Right atrium auricular region (tissue), 2 donors: ENCODE data around the gene NUPR1. TPM values are rescaled to one million over a fixed set of nuclear protein-coding genes. Genes with fewer than 3 reads are reported as not detected.
A peak's percentile ranks its signal among the peaks of the same experiment; 100 is the strongest.

Source experiments
- DNase-seq: peaks from one replicate; pipeline ENCODE4 v3.0.0-alpha.2; 2019; ENCODE audit warnings: low spot score
- H3K27ac ChIP-seq, 2 donors: fragments of 200-600 bp; sonication (generic); 1 replicate in 1 of 2; 2 replicates in 1 of 2; pipeline ENCODE4 v1.5.1; 2016 to 2019
- H3K27me3 ChIP-seq, 2 donors: fragments of 200-600 bp; sonication (generic); one replicate each; pipeline versions ENCODE4 v1.5.1 to v1.6.0; 2017 to 2019
- H3K36me3 ChIP-seq: fragments of 200-600 bp; sonication (generic); one replicate; pipeline ENCODE4 v1.5.1; 2016
- H3K4me1 ChIP-seq, 2 donors: fragments of 200-600 bp; sonication (generic); one replicate each; pipeline versions ENCODE4 v1.5.1 to v1.6.0; 2017 to 2019
- H3K4me3 ChIP-seq, 2 donors: fragments of 200-600 bp; sonication (generic); 1 replicate in 1 of 2; 2 replicates in 1 of 2; pipeline ENCODE4 v1.5.1; 2017 to 2019; ENCODE audit warnings: mild to moderate bottlenecking in 1 of 2, moderate library complexity in 1 of 2
- H3K9me3 ChIP-seq, 2 donors: fragments of 200-600 bp; sonication (generic); one replicate each; pipeline ENCODE4 v1.5.1; 2019
- CTCF ChIP-seq, 2 donors: fragments of 200-600 bp; sonication (generic); IDR thresholded peaks; one replicate each; pipeline ENCODE4 v1.5.1; 2019; ENCODE audit warnings: antibody characterized with exemption in 2 of 2
- total RNA-seq, 2 donors: library from RNA; depleted of rRNA; stranded (reverse); fragments of >200 nt; gene quantifications; one replicate each; pipeline ENCODE4 v1.1.0, GENCODE V29; 2016

NUPR1 gene
- total RNA-seq, 2 donors from 2014 or later, result 12.4 to 26.9 TPM

GRCh38 chr16:28542646-28543045 lies 3.9 kb upstream of the NUPR1 start:
- no peaks in the 10 kb centered on the region for H3K36me3 ChIP-seq
- peaks cover 0 to 15% of the 10 kb centered on the region in 2 donors for H3K4me1 ChIP-seq
- DNase-seq, result no peak
- no peak overlapping the region for H3K4me3 ChIP-seq
- H3K27me3 ChIP-seq, result no peaks in the 10 kb centered on the region
- H3K9me3 ChIP-seq, result no peaks in the 10 kb centered on the region
- TF ChIP-seq CTCF (IDR thresholded peaks at IDR 0.05), result no peak
- H3K27ac ChIP-seq, result no peak overlapping the region

GRCh38 chr16:28540346-28540745 lies 1.6 kb upstream of the NUPR1 start:
- DNase-seq, result no peak
- Histone ChIP-seq H3K27ac (peak overlapping the region in 1 of 2 donors; percentile 91), H3K9me3 (no peaks in the 10 kb centered on the region), H3K27me3 (no peaks in the 10 kb centered on the region), H3K36me3 (peaks cover 16% of the 10 kb centered on the region), H3K4me3 (no peak overlapping the region), H3K4me1 (peaks cover 0 to 30% of the 10 kb centered on the region in 2 donors)
- TF ChIP-seq CTCF (IDR thresholded peaks at IDR 0.05), result no peak

- H3K36me3 ChIP-seq, result peaks cover 21% of the 10 kb centered on the region
- peak overlapping the region; percentile 50 to 53 for H3K4me3 ChIP-seq
- peak overlapping the region; percentile 91 to 98 for H3K27ac ChIP-seq
- no peak for DNase-seq
- H3K4me1 ChIP-seq, result peaks cover 0 to 30% of the 10 kb centered on the region in 2 donors
- no peak for TF ChIP-seq CTCF (IDR thresholded peaks at IDR 0.05)
- no peaks in the 10 kb centered on the region for H3K9me3 ChIP-seq
- H3K27me3 ChIP-seq, result no peaks in the 10 kb centered on the region
Measured at GRCh38 chr16:28537964-28538732, 626 bp downstream of the NUPR1 start.

- H3K27ac ChIP-seq, result peak overlapping the region; percentile 91 to 98
- peaks cover 0 to 37% of the 10 kb centered on the region in 2 donors for H3K4me1 ChIP-seq
Measured at GRCh38 chr16:28537076-28537475, 1.7 kb downstream of the NUPR1 start.

GRCh38 chr16:28534542-28535373 lies 4.0 kb downstream of the NUPR1 start:
- Histone ChIP-seq H3K27ac (peak overlapping the region in 1 of 2 donors; percentile 68), H3K4me1 (peaks cover 0 to 42% of the 10 kb centered on the region in 2 donors), H3K9me3 (no peaks in the 10 kb centered on the region), H3K4me3 (no peak overlapping the region), H3K27me3 (no peaks in the 10 kb centered on the region), H3K36me3 (peaks cover 21% of the 10 kb centered on the region)
- TF ChIP-seq CTCF (IDR thresholded peaks at IDR 0.05), result no peak
- DNase-seq, result peak; percentile 87

More at GRCh38 chr16:28537076-28537475, 1.7 kb downstream of the NUPR1 start:
- no peak for DNase-seq
- no peaks in the 10 kb centered on the region for H3K27me3 ChIP-seq
- no peaks in the 10 kb centered on the region for H3K9me3 ChIP-seq
- peaks cover 21% of the 10 kb centered on the region for H3K36me3 ChIP-seq
- TF ChIP-seq CTCF (IDR thresholded peaks at IDR 0.05), result no peak
- H3K4me3 ChIP-seq, result peak overlapping the region; percentile 50 to 53
